Stimulated activated CD4-positive, alpha-beta T cell treated with anti-CD3 and anti-CD28 coated beads, Interleukin-12 subunit alpha, Interleukin-12 subunit beta, amount 100 ng/mL, for 48 hours (primary cell): ENCODE measurements around the gene MTR.

Experiments
- DNase-seq, 3 donors: peaks; one replicate each; pipeline ENCODE4 v3.0.0-alpha.2; 2020; ENCODE audit warnings: low read depth in 2 of 3, low spot score in 1 of 3

The MTR gene

DNA sequence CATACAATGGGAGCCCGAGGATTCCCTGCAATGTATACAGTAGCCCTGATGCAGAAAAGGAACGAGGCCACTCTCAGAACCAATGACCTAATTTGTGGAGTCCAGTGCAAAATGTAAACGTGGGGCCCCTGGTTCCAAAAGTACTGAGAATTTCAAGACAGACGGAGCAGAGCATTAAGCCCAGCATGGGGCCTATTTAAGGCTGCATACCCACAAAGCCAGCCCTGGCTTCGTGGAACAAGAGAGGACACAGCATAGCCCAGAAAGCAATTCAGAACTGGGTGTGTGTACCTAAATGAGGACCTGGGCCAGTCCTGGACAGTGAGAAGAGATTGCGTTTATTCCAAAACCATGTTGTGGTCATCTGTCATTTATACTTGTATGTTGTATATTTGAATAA lies 153.9 kb downstream of the MTR start:
- DNase-seq = no peak

DNA sequence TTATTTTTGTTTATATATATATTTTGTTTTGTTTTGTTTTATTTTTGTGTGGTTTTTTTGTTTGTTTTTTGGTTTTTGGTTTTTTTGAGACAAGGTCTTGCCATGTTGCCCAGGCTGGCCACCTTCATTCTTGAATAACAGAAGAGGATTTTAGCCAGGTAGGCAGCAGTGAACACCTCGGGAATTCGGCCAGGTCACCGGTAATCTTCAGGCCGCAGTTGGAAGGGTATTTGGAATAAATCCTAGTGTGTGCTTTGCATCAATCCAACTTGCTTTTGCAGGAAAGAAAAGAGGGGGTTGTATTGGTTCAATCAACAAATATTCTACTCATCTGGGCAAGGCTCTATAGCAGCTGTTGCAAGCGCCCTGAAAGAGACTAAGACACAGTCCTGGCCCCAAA lies 155.3 kb downstream of the MTR start:
- no peak for DNase-seq

DNA sequence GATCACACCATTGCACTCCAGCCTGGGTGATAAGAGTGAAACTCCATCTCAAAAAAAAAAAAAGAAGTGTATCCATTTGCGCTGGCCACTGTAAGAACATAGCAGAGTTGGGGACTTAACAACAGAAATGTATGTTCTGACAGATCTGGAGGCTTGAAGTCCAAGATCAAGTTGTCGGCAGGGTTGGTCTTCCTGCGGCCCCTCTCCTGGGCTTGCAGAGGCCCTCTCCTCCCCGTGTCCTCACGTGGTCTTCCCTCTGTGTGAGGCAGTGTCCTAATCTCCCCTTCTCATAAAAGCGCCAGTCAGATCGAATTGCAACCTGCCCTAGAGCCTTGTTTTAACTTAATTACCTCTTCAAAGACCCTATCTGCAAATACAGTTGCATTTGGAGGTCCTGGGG lies 156.6 kb downstream of the MTR start:
- DNase-seq = no peak

DNA sequence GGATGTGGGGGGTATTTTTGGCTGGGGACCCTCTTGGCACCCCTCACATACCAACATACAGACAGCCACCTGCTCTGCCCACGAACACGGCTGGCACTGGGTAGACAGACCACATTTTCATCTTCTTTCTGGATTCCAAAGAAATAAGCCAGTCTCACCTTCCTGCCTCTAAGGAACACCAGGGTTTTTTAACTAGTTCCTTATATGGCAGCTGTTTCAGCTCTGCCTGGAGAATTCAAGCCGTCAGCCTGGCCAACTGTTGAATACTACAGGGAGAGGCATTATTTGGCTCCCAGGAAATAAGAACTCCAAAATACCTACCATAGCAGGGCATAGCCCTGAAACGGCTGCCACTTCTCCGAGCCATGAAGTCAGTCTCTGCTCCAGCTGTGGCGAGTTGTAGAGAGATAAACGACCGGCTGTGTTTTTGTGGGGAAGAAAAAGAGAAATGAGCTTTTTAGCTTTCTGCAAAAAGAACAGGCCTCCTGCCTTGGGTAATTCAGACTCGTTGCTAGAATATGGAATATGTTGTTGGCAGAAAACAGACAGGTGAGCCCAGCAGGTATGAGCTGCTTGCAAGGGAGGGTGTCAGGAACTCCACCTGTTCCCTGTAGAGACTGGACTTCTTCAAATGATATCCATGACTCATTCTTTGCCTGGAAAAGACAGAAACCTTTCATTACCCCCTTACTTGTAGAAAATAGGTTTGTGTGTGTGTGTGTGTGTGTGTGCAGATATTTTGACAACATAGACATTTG lies 157.3 kb downstream of the MTR start:
- DNase-seq = no peak

DNA sequence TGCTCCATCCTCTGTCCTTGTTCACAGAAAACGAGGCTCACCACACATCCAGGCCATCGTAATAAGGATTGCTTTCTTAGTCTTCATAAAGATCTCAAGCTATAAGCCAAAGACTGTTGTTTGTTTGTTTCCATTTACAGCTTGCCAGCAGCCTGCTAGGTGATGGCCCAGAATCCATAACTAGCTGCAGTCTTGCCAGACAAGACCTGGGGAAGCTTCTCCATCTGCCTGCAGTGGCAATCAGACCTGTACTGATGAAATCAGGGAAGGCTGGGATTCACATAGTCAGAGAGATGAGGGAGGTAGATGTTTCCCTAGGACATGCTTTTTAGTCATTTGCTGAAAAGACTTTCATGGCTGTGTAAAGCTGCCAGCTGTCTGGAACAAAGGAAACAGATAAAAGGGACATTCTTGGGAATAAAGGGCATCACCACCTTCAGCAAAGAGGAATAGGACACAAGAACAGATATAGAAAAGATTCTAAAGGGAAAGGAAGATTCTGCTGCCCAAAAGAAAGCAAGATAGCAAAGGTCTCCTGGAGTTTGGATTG lies 158.1 kb downstream of the MTR start:
- no peak for DNase-seq
